OCI-LY1 (cell line): ENCODE measurements around the gene POLR3E.
A peak's percentile ranks its signal among the peaks of the same experiment; 100 is the strongest.

Experiments
- H2AFZ ChIP-seq: fragments of 200-600 bp; sonication (generic), shearing (Covaris generic); 2 replicates; pipeline ENCODE4 v1.6.0; 2014; ENCODE audit warnings: antibody characterized with exemption, mild to moderate bottlenecking, low read length
- H3F3A ChIP-seq: fragments of 200-600 bp; sonication (generic), shearing (Covaris generic); 2 replicates; pipeline ENCODE4 v1.6.0; 2014; ENCODE audit warnings: mild to moderate bottlenecking, antibody characterized with exemption, low read length, moderate library complexity; ENCODE audit not compliant: insufficient read depth
- H3K27ac ChIP-seq: fragments of 200-600 bp; sonication (generic); 2 replicates; pipeline ENCODE4 v1.5.1; 2014; ENCODE audit warnings: low read length, mixed run types, mild to moderate bottlenecking, low read depth; ENCODE audit not compliant: poor library complexity, severe bottlenecking
- H3K27me3 ChIP-seq: fragments of 200-600 bp; sonication (generic); 2 replicates; pipeline ENCODE4 v1.6.0; 2014; ENCODE audit warnings: antibody characterized with exemption, mild to moderate bottlenecking, low read length, moderate library complexity; ENCODE audit not compliant: insufficient read depth
- H3K36me3 ChIP-seq: fragments of 200-600 bp; sonication (generic); 2 replicates; pipeline ENCODE4 v1.6.1; 2014; ENCODE audit warnings: mild to moderate bottlenecking, antibody characterized with exemption, low read length, moderate library complexity, mixed read lengths; ENCODE audit not compliant: insufficient read depth
- H3K4me1 ChIP-seq: fragments of 200-600 bp; sonication (generic); 2 replicates; pipeline ENCODE4 v1.5.1; 2014; ENCODE audit warnings: mild to moderate bottlenecking, low read length, moderate library complexity; ENCODE audit not compliant: insufficient read depth, severe bottlenecking
- H3K4me2 ChIP-seq: fragments of 200-600 bp; sonication (generic), shearing (Covaris generic); 2 replicates; pipeline ENCODE4 v1.6.1; 2014; ENCODE audit warnings: low read length
- H3K4me3 ChIP-seq: fragments of 200-600 bp; sonication (generic); 2 replicates; pipeline ENCODE4 v1.5.1; 2014; ENCODE audit warnings: low read length, low read depth, mild to moderate bottlenecking, mixed read lengths; ENCODE audit not compliant: poor library complexity, severe bottlenecking
- H3K79me2 ChIP-seq: fragments of 200-600 bp; shearing (Covaris generic); 2 replicates; pipeline ENCODE4 v1.6.1; 2016; ENCODE audit warnings: mixed run types, low read length, mixed read lengths; ENCODE audit not compliant: insufficient read depth
- H3K9ac ChIP-seq: fragments of 200-600 bp; sonication (generic), shearing (Covaris generic); 2 replicates; pipeline ENCODE4 v1.6.1; 2014; ENCODE audit warnings: mild to moderate bottlenecking, low read length, mixed read lengths
- H3K9me2 ChIP-seq: fragments of 200-600 bp; sonication (generic), shearing (Covaris generic); 2 replicates; pipeline ENCODE4 v1.6.1; 2014; ENCODE audit warnings: low read depth, mild to moderate bottlenecking, low read length, mixed read lengths
- H3K9me3 ChIP-seq: fragments of 200-600 bp; shearing (Covaris generic); 2 replicates; pipeline ENCODE4 v1.6.1; 2014; ENCODE audit warnings: low read length, mixed read lengths
- H4K20me1 ChIP-seq: fragments of 200-600 bp; sonication (generic), shearing (Covaris generic); 2 replicates; pipeline ENCODE4 v1.6.0; 2016; ENCODE audit warnings: mild to moderate bottlenecking, low read length; ENCODE audit not compliant: insufficient read depth
- CTCF ChIP-seq: fragments of 200-600 bp; sonication (generic), shearing (Covaris generic); IDR thresholded peaks from 2 replicates; pipeline ENCODE4 v1.5.1; 2017; ENCODE audit warnings: mild to moderate bottlenecking, antibody characterized with exemption, low read length, moderate library complexity, mixed read lengths
- EZH2 ChIP-seq: fragments of 200-600 bp; sonication (generic), shearing (Covaris generic); IDR thresholded peaks from 2 replicates; pipeline ENCODE4 v1.8.0; 2017; ENCODE audit warnings: borderline replicate concordance, mixed run types, mild to moderate bottlenecking, antibody characterized with exemption, low read length, moderate library complexity, mixed read lengths

The POLR3E gene

GRCh38 chr16:22370038-22370820, 73.0 kb downstream of the POLR3E start:
- Histone ChIP-seq H3K27ac (peak overlapping the region; percentile 74), H3K4me3 (peak overlapping the region; percentile 16), H3F3A (no peaks in the 10 kb centered on the region)

DNA sequence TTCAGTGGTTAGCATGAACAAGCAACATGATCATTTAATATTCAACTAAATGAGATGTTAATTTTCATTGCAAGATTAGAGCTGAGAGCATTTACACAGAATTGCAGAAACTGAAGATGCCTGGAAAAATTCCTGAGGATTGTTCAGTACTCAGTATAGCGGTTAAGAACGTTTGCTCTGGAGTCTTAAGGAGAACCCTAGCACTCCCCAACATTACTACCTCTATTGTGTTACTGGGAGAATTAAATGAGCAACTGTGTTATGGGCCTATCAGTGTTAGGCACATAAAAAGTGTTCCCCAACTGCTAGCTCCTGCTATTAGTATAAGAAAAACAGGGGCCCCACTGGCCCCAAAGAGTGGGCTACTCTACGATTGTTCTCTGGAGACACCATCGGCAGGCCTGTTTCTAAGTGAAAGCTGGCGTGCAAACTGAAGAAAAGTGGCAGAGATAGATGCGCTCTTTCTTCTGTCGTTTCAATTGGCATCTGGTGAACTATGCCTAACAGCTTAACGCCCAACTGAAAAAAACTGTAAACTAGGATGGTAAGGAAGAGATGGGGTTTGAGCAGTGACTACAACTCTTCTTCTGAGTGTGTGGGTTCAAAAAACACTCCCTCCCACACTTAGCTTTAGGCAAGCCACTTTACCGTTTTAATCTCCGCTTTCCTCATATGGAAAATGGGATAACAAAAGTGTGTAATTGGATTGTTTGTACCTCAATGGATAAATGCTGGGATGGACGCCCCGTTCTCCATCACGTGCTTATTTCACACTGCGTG, 75.9 kb downstream of the POLR3E start:
- peak overlapping the region; percentile 89 for H3K9ac ChIP-seq
- H3K4me2 ChIP-seq, result peak overlapping the region; percentile 87
- H3K27ac ChIP-seq, result peak overlapping the region; percentile 51
- peaks cover 17% of the 10 kb centered on the region; the same call in 1 of the 2 replicates for H3K36me3 ChIP-seq
- H3K9me3 ChIP-seq, result no peaks in the 10 kb centered on the region
- H3K4me1 ChIP-seq, result peaks cover 57% of the 10 kb centered on the region
- no peak overlapping the region for H2AFZ ChIP-seq
- peaks cover 52% of the 10 kb centered on the region for H3K79me2 ChIP-seq
- no peaks in the 10 kb centered on the region for H4K20me1 ChIP-seq
- no peak for TF ChIP-seq CTCF
- peak overlapping the region; percentile 93 for H3K4me3 ChIP-seq
- H3K9me2 ChIP-seq, result no peaks in the 10 kb centered on the region
- H3K27me3 ChIP-seq, result no peaks in the 10 kb centered on the region
- H3F3A ChIP-seq, result no peaks in the 10 kb centered on the region

More at GRCh38 chr16:22370038-22370820, 73.0 kb downstream of the POLR3E start:
- TF ChIP-seq CTCF (no peak), EZH2 (no peak)
- Histone ChIP-seq H3K9ac (peak overlapping the region; percentile 5; the same call in 1 of the 2 replicates), H3K79me2 (peaks cover 79% of the 10 kb centered on the region), H3K9me2 (no peaks in the 10 kb centered on the region), H3K4me1 (peaks cover 53% of the 10 kb centered on the region), H3K9me3 (no peaks in the 10 kb centered on the region), H2AFZ (no peak overlapping the region), H3K4me2 (peak overlapping the region; percentile 53), H4K20me1 (no peaks in the 10 kb centered on the region), H3K27me3 (no peaks in the 10 kb centered on the region), H3K36me3 (peaks cover 27% of the 10 kb centered on the region; the same call in 1 of the 2 replicates)

DNA sequence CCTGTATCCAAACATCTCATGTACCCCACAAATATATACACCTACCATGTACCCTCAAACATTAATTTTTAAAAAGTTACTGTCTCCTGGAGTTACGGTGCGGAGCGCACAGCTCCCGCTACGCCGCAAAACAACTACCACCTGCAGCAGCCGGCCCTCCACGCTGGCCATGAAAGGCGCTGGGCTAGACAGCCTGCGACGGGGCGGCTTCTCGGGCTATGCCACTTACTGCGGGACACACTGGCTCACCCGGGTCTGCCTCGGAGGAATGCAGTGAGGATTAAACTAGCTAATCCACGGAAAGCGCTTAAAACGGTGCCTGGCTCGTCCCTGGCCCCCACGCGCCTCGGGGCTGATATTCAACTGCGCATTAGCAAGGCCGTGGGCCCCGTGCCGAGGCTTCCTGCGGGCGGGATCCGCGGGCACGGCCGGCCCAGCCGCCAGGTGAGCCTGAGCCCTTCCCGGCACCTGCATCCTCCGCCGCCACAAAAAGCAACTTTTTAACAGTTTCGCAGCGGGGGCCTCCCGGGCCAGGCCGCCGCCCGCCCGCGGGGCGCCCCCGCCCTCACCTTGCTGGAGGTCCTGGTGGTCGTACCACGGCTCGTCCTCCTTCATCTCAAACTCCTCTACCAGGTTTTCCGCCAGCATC, 76.6 kb downstream of the POLR3E start:
- peak overlapping the region; percentile 89 for H3K9ac ChIP-seq
- H4K20me1 ChIP-seq, result no peaks in the 10 kb centered on the region
- peaks cover 45% of the 10 kb centered on the region for H3K79me2 ChIP-seq
- H3F3A ChIP-seq, result no peaks in the 10 kb centered on the region
- no peaks in the 10 kb centered on the region for H3K27me3 ChIP-seq
- H2AFZ ChIP-seq, result no peak overlapping the region
- TF ChIP-seq CTCF (no peak; the same call in 1 of the 2 replicates), EZH2 (no peak)
- H3K4me2 ChIP-seq, result peak overlapping the region; percentile 87
- H3K4me1 ChIP-seq, result peaks cover 55% of the 10 kb centered on the region
- peak overlapping the region; percentile 93 for H3K4me3 ChIP-seq
- H3K36me3 ChIP-seq, result peaks cover 12% of the 10 kb centered on the region; the same call in 1 of the 2 replicates
- no peaks in the 10 kb centered on the region for H3K9me3 ChIP-seq
- H3K9me2 ChIP-seq, result no peaks in the 10 kb centered on the region
- H3K27ac ChIP-seq, result peak overlapping the region; percentile 51
